GM18508 (cell line): Measurements from ENCODE around the gene RBP3.

Experiments
- ATAC-seq: cut with Tn5 transposase; IDR thresholded peaks from one replicate; pipeline ENCODE4 v1.9.1; 2021; ENCODE audit warnings: moderate number of reproducible peaks; ENCODE audit not compliant: insufficient read depth, unreplicated experiment

Gene RBP3

DNA sequence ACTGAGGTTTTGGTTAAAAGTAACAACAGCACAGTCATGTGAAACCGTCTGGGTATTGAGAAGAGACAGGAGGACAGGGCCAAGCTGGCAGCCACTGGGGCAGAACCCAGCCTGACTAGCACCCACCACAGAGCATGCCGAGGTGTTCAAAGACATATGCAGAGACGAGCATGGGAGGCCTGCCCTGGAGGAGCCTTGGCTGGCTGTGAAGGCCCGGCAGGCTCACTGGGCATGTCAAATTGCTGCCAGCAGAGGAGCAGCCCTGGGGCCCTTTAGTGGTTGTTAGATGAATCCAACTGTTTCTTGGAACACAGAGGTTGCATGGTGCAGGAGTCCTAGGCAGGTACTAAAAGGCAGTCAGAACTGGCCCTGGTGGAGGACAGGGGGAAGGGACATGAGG lies 30.9 kb upstream of the RBP3 start:
- no peak for ATAC-seq

DNA sequence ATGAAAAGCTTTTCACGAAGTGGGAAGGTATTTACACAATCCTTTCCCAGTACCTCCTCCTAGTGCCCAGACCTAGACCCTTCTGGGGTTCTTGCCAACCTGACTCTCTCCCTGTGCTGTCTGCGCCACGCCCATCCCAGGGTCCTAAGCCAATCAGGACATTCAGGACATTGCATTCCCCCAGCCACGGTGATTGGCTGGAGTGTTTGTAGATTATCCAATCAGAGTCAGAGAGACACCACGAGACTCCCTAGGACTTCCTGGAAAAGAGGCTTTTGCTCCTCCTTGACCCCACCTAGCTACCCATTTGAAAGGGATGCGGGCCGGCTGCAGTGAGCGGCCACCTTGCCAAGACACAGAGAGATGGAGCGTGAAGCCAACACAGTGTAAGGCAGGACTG lies 29.5 kb upstream of the RBP3 start:
- no peak for ATAC-seq

- ATAC-seq = no peak
Measured at GRCh38 chr10:47319784-47320183, 28.4 kb upstream of the RBP3 start.

- ATAC-seq = no peak
Measured at GRCh38 chr10:47320812-47321211, 27.4 kb upstream of the RBP3 start.

DNA sequence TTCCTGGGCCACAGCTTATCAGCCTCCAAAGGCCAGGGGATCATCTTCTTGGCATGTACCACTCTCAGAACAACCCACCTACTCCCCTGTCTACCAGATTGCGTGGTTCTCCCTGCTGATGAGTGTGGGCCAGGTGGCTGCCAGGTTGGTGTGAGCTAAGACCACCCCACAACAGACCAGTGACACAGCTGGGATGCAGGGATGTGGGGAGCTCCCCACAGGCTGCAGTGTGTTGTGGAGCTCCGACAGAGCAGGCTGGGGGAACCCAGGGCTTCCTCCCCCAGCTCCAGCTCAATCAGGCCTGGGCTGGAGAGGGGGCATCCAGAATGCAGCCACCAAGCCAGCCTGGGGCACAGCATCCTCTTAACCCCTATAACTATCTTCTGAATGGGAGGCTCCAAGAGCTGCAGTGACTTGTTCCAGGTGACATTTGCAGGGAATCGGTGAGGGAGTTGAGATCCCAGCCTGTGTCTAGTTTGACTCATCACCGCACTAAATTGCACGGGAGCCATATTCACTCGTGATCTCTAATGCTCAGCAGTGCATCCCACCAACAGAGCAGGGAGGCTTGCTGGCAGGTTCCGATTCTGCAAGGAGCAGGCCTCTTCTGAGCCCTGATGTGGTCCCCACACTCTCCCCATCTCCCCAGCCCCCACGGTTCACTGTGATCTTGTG lies 26.5 kb upstream of the RBP3 start:
- ATAC-seq = no peak

DNA sequence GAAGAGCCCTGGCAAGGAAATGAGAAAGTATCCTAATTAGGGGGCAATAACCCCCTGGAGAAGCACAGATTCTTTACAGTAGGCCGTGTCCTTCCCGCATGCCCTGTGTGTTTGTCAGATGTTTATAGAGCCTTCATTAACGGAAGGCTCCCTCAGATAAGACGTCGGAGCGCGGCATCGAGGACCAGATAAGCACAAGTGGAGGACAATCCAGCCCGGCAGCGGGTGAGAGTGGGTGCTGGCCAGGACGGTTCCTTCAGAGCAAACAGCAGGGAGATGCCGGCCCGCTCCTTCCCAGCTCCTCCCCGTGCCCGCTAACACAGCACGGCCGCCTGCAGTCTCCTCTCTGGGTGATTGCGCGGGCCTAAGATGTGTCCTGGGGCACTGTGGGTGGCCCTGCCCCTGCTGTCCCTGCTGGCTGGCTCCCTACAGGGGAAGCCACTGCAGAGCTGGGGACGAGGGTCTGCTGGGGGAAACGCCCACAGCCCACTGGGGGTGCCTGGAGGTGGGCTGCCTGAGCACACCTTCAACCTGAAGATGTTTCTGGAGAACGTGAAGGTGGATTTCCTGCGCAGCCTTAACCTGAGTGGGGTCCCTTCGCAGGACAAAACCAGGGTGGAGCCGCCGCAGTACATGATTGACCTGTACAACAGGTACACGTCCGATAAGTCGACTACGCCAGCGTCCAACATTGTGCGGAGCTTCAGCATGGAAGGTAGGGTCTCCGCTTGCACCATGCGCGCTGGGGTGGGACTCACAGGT lies 25.7 kb upstream of the RBP3 start, which contains the start of gene GDF2:
GDF2 (plus strand) TSS at position 155 of the 762 bp plus-strand sequence; CDS start at position 370, 215 bp downstream.
- ATAC-seq = no peak

GRCh38 chr10:47323087-47323486 lies 25.1 kb upstream of the RBP3 start:
- ATAC-seq = no peak

- no peak for ATAC-seq
Measured at GRCh38 chr10:47323636-47324296, 24.4 kb upstream of the RBP3 start.

DNA sequence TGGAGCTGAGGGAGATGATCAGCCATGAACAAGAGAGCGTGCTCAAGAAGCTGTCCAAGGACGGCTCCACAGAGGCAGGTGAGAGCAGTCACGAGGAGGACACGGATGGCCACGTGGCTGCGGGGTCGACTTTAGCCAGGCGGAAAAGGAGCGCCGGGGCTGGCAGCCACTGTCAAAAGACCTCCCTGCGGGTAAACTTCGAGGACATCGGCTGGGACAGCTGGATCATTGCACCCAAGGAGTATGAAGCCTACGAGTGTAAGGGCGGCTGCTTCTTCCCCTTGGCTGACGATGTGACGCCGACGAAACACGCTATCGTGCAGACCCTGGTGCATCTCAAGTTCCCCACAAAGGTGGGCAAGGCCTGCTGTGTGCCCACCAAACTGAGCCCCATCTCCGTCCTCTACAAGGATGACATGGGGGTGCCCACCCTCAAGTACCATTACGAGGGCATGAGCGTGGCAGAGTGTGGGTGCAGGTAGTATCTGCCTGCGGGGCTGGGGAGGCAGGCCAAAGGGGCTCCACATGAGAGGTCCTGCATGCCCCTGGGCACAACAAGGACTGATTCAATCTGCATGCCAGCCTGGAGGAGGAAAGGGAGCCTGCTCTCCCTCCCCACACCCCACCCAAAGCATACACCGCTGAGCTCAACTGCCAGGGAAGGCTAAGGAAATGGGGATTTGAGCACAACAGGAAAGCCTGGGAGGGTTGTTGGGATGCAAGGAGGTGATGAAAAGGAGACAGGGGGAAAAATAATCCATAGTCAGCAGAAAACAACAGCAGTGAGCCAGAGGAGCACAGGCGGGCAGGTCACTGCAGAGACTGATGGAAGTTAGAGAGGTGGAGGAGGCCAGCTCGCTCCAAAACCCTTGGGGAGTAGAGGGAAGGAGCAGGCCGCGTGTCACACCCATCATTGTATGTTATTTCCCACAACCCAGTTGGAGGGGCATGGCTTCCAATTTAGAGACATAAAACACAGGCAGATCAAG lies 22.6 kb upstream of the RBP3 start:
- ATAC-seq = no peak

DNA sequence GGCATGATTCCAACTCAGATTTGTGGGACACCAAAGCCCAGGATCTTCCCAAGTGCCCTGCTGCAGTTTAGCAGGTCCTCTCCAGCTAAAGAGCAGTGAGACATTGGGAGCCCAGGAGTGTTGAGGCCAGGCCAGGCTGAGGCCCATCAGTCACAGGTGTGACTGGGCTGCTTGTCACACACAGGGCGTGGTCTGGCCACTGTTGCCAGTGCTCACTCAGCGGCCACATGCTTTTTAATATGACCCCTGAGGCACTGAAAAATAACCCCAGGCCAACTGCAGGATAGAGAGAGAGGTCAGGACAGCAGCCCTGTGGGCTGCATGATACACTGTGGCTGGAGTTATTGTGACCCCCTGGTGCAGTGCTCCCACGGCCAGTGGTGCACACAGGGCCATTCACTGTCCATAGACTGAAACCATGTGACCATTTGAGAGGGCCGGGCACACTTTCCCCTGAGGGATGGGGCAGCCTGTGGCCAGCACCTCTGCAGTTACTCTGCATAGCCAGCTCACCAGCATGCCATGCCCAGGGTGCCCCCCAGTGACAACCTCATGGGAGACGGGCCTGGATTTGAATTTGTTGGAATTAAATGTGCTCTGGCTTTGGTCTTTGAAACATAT lies 21.7 kb upstream of the RBP3 start:
- no peak for ATAC-seq

GRCh38 chr10:47326927-47327330 lies 21.2 kb upstream of the RBP3 start:
- ATAC-seq = no peak

- ATAC-seq = no peak
Measured at GRCh38 chr10:47329855-47330254, 18.3 kb upstream of the RBP3 start.

GRCh38 chr10:47330366-47330765 lies 17.8 kb upstream of the RBP3 start:
- ATAC-seq = no peak

DNA sequence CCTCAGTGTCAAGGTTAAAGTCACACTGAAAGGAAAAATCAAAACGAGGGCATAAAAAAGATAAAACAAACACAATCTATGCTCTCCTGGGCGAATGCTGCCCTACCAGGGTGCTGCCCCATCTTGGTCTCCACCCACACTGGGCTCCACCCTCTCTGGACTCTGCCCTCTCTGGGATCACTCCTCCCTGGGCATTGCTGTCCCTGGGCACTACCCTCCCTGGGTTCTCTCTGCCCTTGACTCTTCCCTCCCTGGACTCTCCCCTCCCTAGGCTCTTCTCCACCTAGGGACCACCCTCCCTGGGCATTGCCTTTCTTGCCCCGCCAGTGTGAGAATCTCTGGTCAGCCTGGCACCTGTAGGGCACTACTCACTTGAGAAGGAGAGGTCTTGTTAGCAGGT lies 17.4 kb upstream of the RBP3 start:
- no peak for ATAC-seq

- ATAC-seq = no peak
Measured at GRCh38 chr10:47331491-47331890, 16.7 kb upstream of the RBP3 start.

DNA sequence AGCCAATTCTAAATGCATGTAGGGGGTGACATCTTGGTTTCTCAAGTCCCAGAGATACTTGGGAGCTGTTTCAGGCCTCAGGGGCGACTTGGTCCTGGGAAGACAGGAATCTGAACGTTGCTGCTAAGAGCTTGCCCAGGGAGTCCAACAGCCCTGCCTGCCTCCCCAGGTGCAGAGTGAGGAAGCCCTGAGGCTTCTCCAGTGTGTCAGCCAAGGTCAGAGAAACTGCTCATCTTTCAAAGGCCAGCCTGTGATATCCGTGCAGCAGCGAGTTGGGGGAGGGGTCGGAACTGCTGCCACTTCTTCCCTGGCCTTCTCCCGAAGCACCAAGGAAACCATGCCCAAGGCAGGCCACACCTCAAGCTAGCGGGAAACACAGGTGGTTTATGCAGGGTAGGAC lies 16.2 kb upstream of the RBP3 start:
- no peak for ATAC-seq

GRCh38 chr10:47332371-47332770 lies 15.8 kb upstream of the RBP3 start:
- ATAC-seq = no peak

DNA sequence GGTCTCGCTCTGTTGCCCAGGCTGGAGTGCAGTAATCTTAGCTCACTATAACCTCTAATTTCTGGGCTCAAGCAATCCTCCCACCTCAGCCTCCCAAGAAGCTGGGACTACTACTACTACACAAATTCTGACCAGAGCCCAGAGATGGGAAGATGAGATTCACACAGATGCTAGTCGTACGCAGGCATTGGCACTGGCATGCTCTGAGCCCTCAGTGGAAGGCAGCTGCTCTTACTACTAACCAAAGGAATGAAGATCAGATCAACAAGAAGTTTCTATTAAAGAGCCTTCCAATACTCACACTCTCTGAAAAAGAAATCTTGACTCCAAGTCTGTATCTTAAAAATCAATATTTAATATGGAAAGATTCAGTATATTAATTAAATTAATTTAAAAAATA lies 15.2 kb upstream of the RBP3 start:
- no peak for ATAC-seq

GRCh38 chr10:47333532-47333931 lies 14.6 kb upstream of the RBP3 start:
- ATAC-seq = no peak
